Stimulated activated CD4-positive, alpha-beta T cell treated with anti-CD3 and anti-CD28 coated beads, TNF-alpha, amount 100 ng/mL, for 4 hours (primary cell): Measurements from ENCODE around the gene PRKG1.

Experiments used
- DNase-seq, 3 experiments: peaks; one replicate each; pipeline ENCODE4 v3.0.0-alpha.2; 2020; ENCODE audit warnings: low read depth in 3 of 3

Gene PRKG1

GRCh38 chr10:51074238-51075028, at the start of gene PRKG1:
TSS of gene PRKG1 (plus strand) at chr10:51074487.
- DNase-seq = no peak

- DNase-seq = no peak
Observed at GRCh38 chr10:51028420-51028819, 45.9 kb upstream of the PRKG1 start.

- no peak for DNase-seq
Observed at GRCh38 chr10:51029172-51029641, 45.1 kb upstream of the PRKG1 start.

- no peak for DNase-seq
Observed at GRCh38 chr10:51030480-51030879, 43.8 kb upstream of the PRKG1 start.

GRCh38 chr10:51031950-51032349, 42.3 kb upstream of the PRKG1 start:
- no peak for DNase-seq

- DNase-seq = no peak
Observed at GRCh38 chr10:51034769-51035168, 39.5 kb upstream of the PRKG1 start.

- no peak for DNase-seq
Observed at GRCh38 chr10:51035344-51035743, 38.9 kb upstream of the PRKG1 start.

- no peak for DNase-seq
Observed at GRCh38 chr10:51045871-51046270, 28.4 kb upstream of the PRKG1 start.

- no peak for DNase-seq
Observed at GRCh38 chr10:51046654-51047053, 27.6 kb upstream of the PRKG1 start.

GRCh38 chr10:51047857-51048256, 26.4 kb upstream of the PRKG1 start:
- no peak for DNase-seq

- DNase-seq = no peak
Observed at GRCh38 chr10:51048792-51049191, 25.5 kb upstream of the PRKG1 start.

GRCh38 chr10:51052163-51052562, 22.1 kb upstream of the PRKG1 start:
- no peak for DNase-seq

- no peak for DNase-seq
Observed at GRCh38 chr10:51057925-51058324, 16.4 kb upstream of the PRKG1 start.

- DNase-seq = no peak
Observed at GRCh38 chr10:51063166-51063565, 11.1 kb upstream of the PRKG1 start.

GRCh38 chr10:51063659-51064535, 10.4 kb upstream of the PRKG1 start:
- no peak for DNase-seq

- no peak for DNase-seq
Observed at GRCh38 chr10:51066231-51066630, 8.1 kb upstream of the PRKG1 start.

GRCh38 chr10:51072210-51072609, 2.1 kb upstream of the PRKG1 start:
- no peak for DNase-seq

- DNase-seq = no peak
Observed at GRCh38 chr10:51072921-51073434, 1.3 kb upstream of the PRKG1 start.

- no peak for DNase-seq
Observed at GRCh38 chr10:51073453-51074237, 642 bp upstream of the PRKG1 start.

- no peak for DNase-seq
Observed at GRCh38 chr10:51075043-51075872, 971 bp downstream of the PRKG1 start.

GRCh38 chr10:51075873-51076229, 1.6 kb downstream of the PRKG1 start:
- no peak for DNase-seq
